Nephron (organoid): ENCODE results near the gene DRC3.

Experiments
- H3K27ac Mint-ChIP-seq, 3 experiments: 2 replicates each; pipeline ENCODE4 v1.8.0; 2020; ENCODE audit warnings: mixed read lengths in 3 of 3, mild to moderate bottlenecking in 2 of 3, moderate library complexity in 1 of 3
- H3K27me3 Mint-ChIP-seq: 2 replicates; pipeline ENCODE4 v1.8.0; 2021; ENCODE audit warnings: low read depth, mild to moderate bottlenecking, moderate library complexity, mixed read lengths
- H3K36me3 Mint-ChIP-seq: 2 replicates; pipeline ENCODE4 v1.8.0; 2020; ENCODE audit warnings: low read depth, mixed read lengths
- H3K4me1 Mint-ChIP-seq: 2 replicates; pipeline ENCODE4 v1.8.0; 2020; ENCODE audit warnings: mixed read lengths
- H3K4me3 Mint-ChIP-seq, 3 experiments: 2 replicates each; pipeline ENCODE4 v1.8.0; 2020; ENCODE audit warnings: mild to moderate bottlenecking in 3 of 3, mixed read lengths in 3 of 3, moderate library complexity in 2 of 3
- H3K9me3 Mint-ChIP-seq: 2 replicates; pipeline ENCODE4 v1.8.0; 2020; ENCODE audit warnings: mixed read lengths
- TF ChIP-seq, protein P1 (sequence below), 3 experiments: fragments of 200-600 bp; sonication (generic); IDR thresholded peaks; one replicate each; pipeline ENCODE4 v1.5.0; 2021; ENCODE audit warnings: antibody characterized with exemption in 3 of 3; ENCODE audit not compliant: unreplicated experiment in 3 of 3

DRC3 gene

GRCh38 chr17:18021372-18021771, 48.7 kb downstream of the DRC3 start:
- peaks cover 7% of the 10 kb centered on the region for H3K36me3 Mint-ChIP-seq
- H3K9me3 Mint-ChIP-seq = no peaks in the 10 kb centered on the region
- peaks cover 18% of the 10 kb centered on the region for H3K4me1 Mint-ChIP-seq
- TF ChIP-seq, protein P1, sequence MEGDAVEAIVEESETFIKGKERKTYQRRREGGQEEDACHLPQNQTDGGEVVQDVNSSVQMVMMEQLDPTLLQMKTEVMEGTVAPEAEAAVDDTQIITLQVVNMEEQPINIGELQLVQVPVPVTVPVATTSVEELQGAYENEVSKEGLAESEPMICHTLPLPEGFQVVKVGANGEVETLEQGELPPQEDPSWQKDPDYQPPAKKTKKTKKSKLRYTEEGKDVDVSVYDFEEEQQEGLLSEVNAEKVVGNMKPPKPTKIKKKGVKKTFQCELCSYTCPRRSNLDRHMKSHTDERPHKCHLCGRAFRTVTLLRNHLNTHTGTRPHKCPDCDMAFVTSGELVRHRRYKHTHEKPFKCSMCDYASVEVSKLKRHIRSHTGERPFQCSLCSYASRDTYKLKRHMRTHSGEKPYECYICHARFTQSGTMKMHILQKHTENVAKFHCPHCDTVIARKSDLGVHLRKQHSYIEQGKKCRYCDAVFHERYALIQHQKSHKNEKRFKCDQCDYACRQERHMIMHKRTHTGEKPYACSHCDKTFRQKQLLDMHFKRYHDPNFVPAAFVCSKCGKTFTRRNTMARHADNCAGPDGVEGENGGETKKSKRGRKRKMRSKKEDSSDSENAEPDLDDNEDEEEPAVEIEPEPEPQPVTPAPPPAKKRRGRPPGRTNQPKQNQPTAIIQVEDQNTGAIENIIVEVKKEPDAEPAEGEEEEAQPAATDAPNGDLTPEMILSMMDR (IDR thresholded peaks at IDR 0.05; ENCODE audit: unreplicated experiment in 3 of 3) = no peak
- no peak overlapping the region for H3K27ac Mint-ChIP-seq
- no peak overlapping the region for H3K4me3 Mint-ChIP-seq
- no peaks in the 10 kb centered on the region for H3K27me3 Mint-ChIP-seq

DNA sequence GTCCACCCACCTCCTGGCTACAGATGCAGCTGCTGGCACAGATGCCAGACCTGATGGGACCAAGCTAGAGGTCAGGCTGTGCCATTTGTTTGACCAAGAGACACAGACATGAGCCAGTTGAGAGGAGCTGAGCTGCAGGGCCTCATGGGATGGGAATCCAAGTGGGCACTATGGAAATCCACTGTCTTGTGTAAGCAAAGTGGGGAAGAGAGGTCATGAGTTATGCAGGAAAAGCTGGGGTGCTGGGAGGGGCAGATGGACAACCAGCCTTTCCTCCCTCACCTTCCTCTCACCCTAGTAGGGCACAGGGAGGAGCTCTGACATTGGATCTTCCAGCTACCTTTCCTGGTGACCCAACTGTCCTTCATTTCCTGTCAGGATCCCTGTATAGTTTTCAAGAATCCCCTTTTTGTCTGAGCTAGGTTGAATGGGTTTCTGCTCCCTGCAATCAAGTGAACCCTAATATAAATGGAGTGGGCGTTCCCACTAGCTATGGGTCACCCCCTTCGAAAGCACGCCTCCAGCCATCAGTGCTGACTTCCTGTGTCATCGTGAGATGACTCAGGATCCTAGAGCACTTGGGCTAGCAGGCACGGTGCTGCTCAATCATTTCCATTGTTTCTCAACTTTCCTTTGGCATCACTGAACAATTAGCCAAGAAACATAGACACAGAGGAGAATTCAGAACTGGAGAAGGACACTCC, 52.7 kb downstream of the DRC3 start:
- peaks cover 3% of the 10 kb centered on the region for H3K36me3 Mint-ChIP-seq
- H3K27ac Mint-ChIP-seq = no peak overlapping the region
- no peaks in the 10 kb centered on the region for H3K27me3 Mint-ChIP-seq
- H3K4me3 Mint-ChIP-seq = no peak overlapping the region
- no peaks in the 10 kb centered on the region for H3K4me1 Mint-ChIP-seq
- TF ChIP-seq, protein P1 (IDR thresholded peaks at IDR 0.05; ENCODE audit: unreplicated experiment in 3 of 3) = no peak
- no peaks in the 10 kb centered on the region for H3K9me3 Mint-ChIP-seq

DNA sequence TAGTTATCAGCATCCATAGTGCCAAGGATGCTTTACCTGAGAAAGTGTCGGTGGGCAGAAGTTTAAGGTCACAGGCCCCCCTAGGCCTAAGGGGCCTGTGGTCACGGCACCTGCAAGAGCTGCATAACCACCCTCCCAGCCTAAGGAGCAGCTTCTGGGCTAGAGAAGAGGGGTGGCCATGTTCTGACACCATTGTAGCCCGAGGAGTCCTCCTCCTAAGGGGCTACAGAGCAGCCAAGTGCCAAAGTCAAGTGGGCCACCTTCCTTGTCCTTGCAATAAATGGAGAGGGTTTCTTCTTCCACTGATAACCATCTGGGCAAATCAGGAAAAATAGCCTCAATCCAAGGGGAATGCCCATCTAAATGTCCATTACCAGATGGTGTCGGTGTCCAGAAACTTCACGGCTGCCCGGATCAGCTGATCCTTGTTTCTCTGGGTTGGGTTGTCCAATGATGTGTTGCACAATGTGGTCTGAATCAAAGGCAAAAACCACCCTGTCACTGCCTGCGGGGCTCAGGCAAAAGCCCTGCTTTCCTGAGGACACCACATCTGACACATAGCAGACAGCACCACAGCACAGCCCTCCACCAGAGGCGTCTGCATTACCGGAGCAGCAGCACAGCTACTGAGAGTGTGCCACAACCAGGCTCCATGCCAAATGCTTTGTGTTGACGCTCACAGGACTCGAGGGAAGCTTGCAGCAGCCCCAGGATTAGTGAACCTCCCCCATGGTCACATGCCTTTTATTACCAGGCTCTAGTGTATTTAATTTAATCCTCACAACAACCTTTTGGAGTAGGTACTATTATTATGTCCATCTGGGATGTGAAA, 53.5 kb downstream of the DRC3 start:
- TF ChIP-seq, protein P1 (IDR thresholded peaks at IDR 0.05; ENCODE audit: unreplicated experiment in 3 of 3) = no peak
- peaks cover 3% of the 10 kb centered on the region for H3K36me3 Mint-ChIP-seq
- no peaks in the 10 kb centered on the region for H3K9me3 Mint-ChIP-seq
- H3K4me1 Mint-ChIP-seq = no peaks in the 10 kb centered on the region
- no peaks in the 10 kb centered on the region for H3K27me3 Mint-ChIP-seq
- no peak overlapping the region for H3K4me3 Mint-ChIP-seq
- H3K27ac Mint-ChIP-seq = no peak overlapping the region

DNA sequence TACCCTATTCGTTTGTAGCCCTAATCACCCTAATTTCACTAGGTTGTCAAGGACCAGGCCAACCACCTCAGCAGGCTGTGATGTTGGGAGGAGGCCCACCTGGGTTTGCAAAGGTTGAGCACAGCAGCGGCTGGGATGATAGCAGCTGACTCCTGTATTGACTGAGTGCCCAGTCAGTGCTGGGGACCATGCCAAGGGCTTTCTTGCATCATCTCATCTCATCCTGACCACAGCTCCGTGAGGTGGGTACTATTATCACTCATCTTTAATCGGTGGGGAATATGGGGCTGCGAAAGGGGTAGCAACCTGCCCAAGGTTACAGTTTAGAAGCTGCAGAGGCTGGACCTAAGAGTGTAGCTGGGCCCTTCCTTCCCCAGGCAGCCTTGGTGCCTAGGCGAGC, 54.6 kb downstream of the DRC3 start:
- TF ChIP-seq, protein P1 (IDR thresholded peaks at IDR 0.05; ENCODE audit: unreplicated experiment in 3 of 3) = no peak
- Mint-ChIP-seq H3K4me1 (peaks cover 5% of the 10 kb centered on the region), H3K4me3 (no peak overlapping the region), H3K36me3 (peaks cover 3% of the 10 kb centered on the region), H3K9me3 (no peaks in the 10 kb centered on the region), H3K27ac (no peak overlapping the region), H3K27me3 (no peaks in the 10 kb centered on the region)

DNA sequence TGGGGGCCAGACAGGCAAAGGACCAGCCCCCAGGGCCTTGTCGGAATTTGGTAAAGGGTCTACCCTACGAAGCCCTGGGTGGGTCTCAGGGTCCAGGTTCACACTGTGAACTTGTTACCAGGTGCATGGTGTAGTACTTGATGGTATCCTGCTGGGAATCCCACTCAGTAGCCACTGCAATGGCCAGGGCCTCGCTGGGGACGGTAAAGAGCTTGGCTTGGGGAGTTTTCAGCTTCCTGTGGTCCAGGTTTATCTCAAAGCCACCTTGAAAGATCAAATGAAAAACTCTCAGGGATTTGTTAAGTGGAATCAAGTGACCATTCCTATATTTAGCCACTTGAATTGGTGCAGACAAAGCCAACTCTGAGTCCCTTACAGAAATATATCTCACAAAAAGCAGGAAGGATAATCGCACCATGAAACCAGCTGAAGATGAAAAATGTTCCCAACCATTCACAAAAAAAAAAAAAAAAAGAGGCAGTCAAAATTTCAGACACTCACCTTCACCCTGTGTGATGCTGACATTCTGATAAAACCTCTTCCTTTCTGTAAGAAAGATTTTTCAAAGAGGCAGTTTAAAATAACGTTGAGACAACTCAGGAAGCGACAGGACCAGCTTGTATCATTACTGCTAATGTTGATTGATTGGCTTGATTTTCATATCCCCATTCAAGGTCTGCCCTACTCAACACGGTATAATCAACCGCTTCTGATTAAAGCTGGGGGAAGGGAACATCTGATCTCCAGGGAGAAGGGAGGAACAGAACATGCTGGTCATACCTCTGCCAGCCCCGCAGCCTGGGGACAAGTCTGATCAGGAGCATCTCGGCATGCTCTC, 55.7 kb downstream of the DRC3 start:
- H3K27me3 Mint-ChIP-seq = no peaks in the 10 kb centered on the region
- peaks cover 14% of the 10 kb centered on the region for H3K4me1 Mint-ChIP-seq
- H3K36me3 Mint-ChIP-seq = peaks cover 3% of the 10 kb centered on the region
- TF ChIP-seq, protein P1 (IDR thresholded peaks at IDR 0.05; ENCODE audit: unreplicated experiment in 3 of 3) = no peak
- H3K4me3 Mint-ChIP-seq = no peak overlapping the region
- no peaks in the 10 kb centered on the region for H3K9me3 Mint-ChIP-seq
- no peak overlapping the region for H3K27ac Mint-ChIP-seq
